Activated CD4-positive, alpha-beta T cell treated with anti-CD3 and anti-CD28 coated beads, Interleukin-2, Interleukin-6, amounts not matched to agents 100 ng/mL and 50 ng/mL, durations not matched to agents 16 hours and 8 hours (primary cell): ENCODE data around the gene DNASE2B.
"Not testable (repeated sequence)": the region's sequence is repeated elsewhere in the genome, so short reads cannot be mapped to it uniquely, and the experiment has no call there.

Experiments used
- DNase-seq: peaks from one replicate; pipeline ENCODE4 v3.0.0-alpha.2; 2020

Gene DNASE2B

DNA sequence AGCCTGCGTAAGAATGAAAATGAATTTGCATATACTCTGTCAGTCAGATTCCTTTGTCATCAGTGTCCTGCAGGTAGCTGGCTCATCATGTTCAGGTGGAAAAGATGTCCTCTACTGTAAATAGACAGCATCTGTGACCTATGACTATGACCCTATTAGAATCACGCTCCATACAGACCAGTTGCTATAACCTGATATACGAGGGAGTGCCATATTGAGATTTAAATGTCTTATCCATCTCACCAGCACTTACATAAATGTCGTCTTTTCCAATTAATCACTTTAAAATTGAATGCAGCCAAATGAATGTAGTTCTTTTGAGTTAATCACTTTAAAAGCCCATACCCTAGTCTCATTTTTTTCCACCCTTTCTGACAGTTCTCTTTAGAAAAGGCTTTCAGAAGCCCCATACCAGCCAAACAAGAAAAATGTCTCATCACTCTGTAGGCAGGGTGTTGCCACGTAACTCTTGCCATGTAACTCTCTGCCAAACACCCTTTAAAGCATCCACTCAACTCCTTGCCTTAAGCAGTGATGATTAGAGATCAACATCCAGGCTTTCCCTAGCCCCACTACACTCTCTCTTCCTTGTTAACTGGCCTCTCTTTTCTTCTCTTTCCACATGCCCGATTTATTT, 26.3 kb downstream of the DNASE2B start:
- no peak for DNase-seq

DNA sequence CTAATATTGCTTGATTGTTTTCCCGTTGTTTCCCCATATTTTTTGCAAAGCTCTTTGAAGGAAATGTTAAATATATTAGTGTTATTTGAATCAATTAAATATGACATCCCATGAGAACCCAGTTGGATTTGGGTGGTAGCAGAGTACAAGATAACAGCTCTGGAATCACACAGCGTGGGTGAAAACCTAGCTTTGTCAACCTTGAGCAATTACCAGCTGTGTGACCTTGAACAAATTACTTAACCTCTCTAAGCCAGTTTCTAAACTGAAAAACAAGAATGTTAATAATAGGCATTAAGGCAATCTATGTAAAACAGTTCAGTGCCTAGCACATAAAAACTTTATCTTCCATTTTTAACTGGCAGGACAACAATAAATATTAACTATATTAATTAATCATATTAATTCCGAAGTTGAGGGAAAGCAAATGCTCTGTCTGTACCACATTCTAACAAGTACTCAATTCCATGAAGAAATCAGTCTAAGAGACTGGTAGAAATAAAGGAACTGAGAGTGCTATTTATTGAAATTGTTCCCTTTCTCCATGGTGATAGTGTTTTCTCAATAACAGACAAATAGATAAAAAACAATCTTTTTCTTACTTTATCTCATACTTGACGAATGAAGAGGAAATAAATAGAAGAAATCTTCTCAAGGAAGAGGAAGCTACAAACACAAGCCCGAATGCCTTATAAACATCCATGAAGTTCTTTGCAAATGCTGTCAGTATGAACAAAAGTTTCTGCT, 27.0 kb downstream of the DNASE2B start:
- DNase-seq: no peak

DNA sequence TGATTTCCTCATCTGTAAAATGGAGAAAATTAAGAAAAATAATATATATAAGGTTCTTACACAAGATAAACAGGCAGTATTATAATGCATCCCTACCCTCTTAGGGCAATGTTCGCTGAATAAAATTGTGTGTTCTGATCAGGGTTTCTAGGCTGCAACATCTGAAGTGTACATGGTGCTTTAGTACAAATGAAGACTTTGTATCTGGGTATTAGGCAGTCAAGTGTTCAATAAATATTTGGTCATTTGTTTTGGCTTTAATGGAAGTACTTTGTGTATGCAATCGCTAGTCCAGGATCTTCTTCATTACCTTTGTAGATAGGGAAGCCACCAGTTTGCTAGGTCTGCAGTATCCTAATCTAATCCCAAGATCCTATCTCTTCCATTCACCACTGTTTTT, 28.1 kb downstream of the DNASE2B start:
- no peak for DNase-seq

DNA sequence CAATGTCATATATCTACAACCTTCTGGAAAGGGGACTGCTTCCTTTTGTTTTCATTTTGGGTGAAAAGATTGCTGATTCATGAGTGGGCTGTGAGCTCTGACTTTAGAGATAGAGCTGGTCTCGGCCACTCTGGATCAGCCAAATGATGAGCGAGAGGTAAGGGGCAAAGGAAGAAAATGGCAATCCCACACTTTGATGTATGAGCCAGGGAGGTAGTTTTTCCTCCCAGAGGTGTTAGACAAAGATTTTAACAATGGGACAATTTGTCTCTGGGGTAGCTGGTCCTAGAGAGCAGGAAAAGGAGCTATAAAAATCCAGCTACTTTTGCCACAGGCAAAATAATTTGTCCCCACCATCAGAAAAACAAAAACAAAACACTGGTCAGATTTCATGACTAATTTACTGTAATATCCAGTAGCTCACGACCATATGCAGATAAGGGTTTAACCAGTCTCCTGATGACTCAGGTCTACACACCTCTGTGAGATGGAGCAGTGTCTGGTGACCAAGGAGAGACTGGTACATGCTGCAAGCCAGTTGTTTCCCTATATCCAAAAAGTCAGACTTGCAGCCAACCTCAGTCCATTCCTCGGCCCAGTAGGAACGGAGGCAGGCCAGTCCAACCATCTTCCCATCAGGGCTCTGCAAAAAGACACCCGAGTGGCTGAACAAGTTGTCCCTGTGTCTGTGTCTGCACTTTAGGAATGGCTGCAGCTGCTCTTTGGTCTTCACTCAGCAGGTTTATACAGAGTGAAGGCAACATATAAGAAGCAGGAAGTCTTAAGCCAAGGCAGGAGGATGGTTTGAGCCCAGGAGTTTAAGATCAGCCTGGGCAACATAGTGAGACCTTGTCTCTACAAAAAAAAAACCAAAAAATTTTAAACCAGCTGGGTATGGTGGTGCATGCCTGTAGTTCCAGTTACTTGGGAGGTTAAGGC, 29.2 kb downstream of the DNASE2B start:
- DNase-seq: no peak

- no peak for DNase-seq
These were observed 30.0 kb downstream of the DNASE2B start for GRCh38 chr1:84428235-84428634.

- no peak for DNase-seq
These were observed 30.9 kb downstream of the DNASE2B start for GRCh38 chr1:84429231-84429630.

DNA sequence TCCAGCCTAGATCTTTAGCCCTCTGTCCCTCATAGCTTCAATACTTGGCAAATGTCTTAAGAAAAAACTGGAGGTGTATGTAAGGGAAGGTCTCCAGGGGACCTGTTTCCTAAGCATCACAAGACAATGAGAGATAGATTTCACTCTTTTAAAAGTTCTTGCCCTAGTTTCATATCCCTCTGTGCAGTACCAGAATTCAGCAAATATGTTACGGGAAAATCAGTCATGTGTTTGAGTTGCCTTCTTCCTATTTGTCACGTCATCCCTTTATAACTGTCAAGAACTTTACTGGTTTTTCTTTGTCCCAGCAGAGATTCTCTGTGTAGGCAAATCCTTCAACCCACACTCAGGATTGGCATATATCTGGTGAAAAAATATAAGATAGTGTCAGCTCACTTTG, 32.3 kb downstream of the DNASE2B start:
- no peak for DNase-seq

DNA sequence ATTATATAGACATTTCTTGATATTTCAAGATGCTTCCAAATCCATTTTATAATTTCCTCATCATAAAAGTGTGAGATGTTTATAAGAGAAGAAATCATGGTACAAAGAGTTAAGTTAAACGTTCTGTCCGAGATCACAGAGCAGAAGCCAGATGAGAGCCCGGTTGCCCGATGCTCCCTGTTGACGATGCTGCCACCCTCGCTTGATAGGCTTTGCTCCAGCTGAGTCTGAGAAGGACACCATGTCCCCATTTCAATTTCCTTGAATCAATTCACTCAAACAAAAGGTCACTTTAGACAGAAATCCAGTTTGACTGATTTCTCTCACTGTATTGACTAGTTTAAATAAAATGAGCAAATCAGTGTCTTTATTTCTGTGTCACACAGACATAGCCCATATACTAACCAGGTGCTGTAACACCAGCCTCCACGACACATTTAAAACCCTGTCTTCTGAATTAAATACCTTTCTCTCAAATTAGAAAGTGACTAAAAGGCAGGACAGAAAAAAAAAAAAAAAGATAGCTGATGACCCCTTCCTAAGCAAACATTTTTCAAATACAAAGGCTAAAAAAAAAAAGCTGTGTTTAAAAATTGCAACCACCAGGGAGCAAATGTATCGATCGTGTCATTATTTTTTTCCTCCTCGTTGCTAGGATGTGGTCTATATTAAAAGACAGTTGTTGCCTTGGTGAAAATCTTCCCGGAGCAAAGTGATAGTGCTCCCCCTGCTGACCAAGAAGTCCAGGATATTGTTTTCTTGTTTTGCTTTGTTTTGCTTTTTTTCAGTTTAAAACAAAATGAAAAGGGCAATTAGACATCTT, 35.2 kb downstream of the DNASE2B start:
- peak; percentile 78 for DNase-seq

GRCh38 chr1:84434081-84434769, 35.9 kb downstream of the DNASE2B start:
- no peak for DNase-seq

GRCh38 chr1:84434801-84435549, 36.7 kb downstream of the DNASE2B start:
- DNase-seq: no peak

DNA sequence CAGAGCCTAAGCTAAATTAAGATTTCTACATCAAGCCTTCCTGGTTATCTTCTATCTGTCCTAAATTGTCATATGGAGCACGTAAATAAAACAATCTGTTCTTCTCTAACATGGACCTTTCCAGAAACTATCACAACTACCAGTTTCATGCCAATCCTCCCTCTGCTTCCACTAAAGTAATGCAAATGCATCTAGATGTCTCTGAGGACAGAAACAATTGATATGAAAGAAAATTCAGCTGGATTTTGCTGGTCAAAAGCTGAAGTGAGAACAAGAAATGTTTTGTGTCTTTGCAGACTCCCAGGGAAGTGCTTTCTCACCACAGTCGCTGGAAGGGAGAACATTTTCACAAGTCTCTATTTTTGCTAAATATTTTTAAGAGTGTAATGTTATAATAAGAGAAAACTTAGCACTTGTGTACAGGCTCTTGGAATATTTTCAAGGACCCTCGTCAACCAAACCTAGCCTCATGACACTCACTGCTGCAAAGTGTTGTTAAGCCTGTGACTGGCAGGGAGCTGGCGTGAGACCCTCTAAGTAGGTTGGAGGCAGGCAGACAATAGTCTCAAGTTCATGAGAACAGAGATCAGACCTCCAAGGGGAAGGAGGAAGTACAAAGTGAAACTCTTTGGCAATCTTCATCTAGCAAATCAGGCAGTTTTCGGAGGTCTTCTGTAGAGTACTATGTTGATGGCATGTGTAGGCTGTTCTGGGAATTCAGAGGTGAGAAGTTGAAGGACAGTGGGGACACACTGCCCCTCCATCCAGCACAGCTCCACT, 38.8 kb downstream of the DNASE2B start:
- DNase-seq: no peak

- peak; percentile 79 for DNase-seq
These were observed 44.0 kb downstream of the DNASE2B start for GRCh38 chr1:84442256-84442655.

- DNase-seq: peak; percentile 30
These were observed 44.7 kb downstream of the DNASE2B start for GRCh38 chr1:84442747-84443646.

DNA sequence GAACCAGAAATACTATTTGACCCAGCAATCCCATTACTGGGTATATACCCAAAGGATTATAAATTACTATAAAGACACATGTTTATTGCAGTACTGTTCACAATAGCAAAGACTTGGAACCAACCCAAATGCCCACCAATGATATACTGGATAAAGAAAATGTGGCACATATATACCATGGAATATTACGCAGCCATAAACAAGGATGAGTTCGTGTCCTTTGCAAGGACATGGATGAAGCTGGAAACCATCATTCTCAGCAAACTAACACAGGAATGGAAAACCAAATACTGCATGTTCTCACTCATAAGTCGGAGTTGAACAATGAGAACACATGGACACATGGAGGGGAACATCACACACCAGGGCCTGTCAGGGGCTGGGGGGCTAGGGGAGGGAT, 50.4 kb downstream of the DNASE2B start:
- not testable (repeated sequence) for DNase-seq

DNA sequence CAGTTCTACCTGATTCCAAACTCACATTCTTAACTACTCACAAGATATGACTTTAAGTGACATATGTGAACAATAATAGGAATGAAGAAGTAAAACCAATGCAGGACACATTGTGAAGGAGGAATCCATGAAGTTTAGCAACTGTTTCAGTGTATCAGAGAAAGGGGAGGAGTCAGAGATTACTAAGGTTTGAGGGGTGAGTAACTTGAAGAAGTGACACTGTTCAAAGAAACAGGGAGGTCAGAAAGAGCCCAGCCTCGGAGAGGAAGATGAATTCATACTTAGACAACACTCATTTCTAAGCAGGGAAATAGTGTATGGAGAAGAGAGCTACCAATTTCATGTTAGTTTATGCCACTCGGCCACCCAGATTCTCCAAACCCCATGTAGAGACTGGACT, 52.6 kb downstream of the DNASE2B start:
- no peak for DNase-seq

- no peak for DNase-seq
These were observed 54.2 kb downstream of the DNASE2B start for GRCh38 chr1:84452436-84452835.

- no peak for DNase-seq
These were observed 63.8 kb downstream of the DNASE2B start for GRCh38 chr1:84462118-84462517.
